Endodermal cell (in vitro differentiated cells): ENCODE results near the gene SAA2. TPM values are rescaled to one million over a fixed set of nuclear protein-coding genes. Genes with fewer than 3 reads are reported as not detected.
"Not testable (repeated sequence)": the region's sequence is repeated elsewhere in the genome, so short reads cannot be mapped to it uniquely, and the experiment has no call there.

ENCODE experiments used
- DNase-seq: peaks from one replicate; pipeline ENCODE4 v3.0.0-alpha.2; 2017
- H3K27ac ChIP-seq: 2 replicates; pipeline ENCODE4 v1.5.1; 2013; ENCODE audit warnings: mild to moderate bottlenecking, low read depth, low read length, moderate library complexity
- H3K27me3 ChIP-seq: 2 replicates; pipeline ENCODE4 v1.6.1; 2013; ENCODE audit warnings: mild to moderate bottlenecking, low read length, moderate library complexity; ENCODE audit not compliant: insufficient read depth, control insufficient read depth, poor library complexity, severe bottlenecking
- H3K36me3 ChIP-seq: 2 replicates; pipeline ENCODE4 v1.7.0; 2013; ENCODE audit warnings: mild to moderate bottlenecking, low read length, moderate library complexity; ENCODE audit not compliant: control insufficient read depth, insufficient read depth
- H3K4me1 ChIP-seq: one replicate; pipeline ENCODE4 v1.7.0; 2013; ENCODE audit warnings: low read length; ENCODE audit not compliant: control insufficient read depth, insufficient read depth
- H3K4me3 ChIP-seq: 2 replicates; pipeline ENCODE4 v1.5.1; 2013; ENCODE audit warnings: mild to moderate bottlenecking, low read length, moderate library complexity
- H3K9ac ChIP-seq: 2 replicates; pipeline ENCODE4 v1.6.1; 2013; ENCODE audit warnings: mild to moderate bottlenecking, low read length, moderate library complexity; ENCODE audit not compliant: poor library complexity, severe bottlenecking; ENCODE audit errors: extremely low read depth
- H3K9me3 ChIP-seq: 2 replicates; pipeline ENCODE4 v1.6.1; 2013; ENCODE audit warnings: mild to moderate bottlenecking, low read length, moderate library complexity; ENCODE audit not compliant: control insufficient read depth
- H3K27ac Mint-ChIP-seq: 2 replicates; pipeline ENCODE4 v1.8.0; 2020; ENCODE audit warnings: mixed read lengths
- H3K27me3 Mint-ChIP-seq: 2 replicates; pipeline ENCODE4 v1.8.0; 2021; ENCODE audit warnings: mild to moderate bottlenecking, mixed read lengths; ENCODE audit not compliant: insufficient read depth
- H3K36me3 Mint-ChIP-seq: 2 replicates; pipeline ENCODE4 v1.8.0; 2020; ENCODE audit warnings: low read depth, mixed read lengths
- H3K4me1 Mint-ChIP-seq: 2 replicates; pipeline ENCODE4 v1.8.0; 2020; ENCODE audit warnings: mixed read lengths
- H3K4me3 Mint-ChIP-seq: 2 replicates; pipeline ENCODE4 v1.8.0; 2020; ENCODE audit warnings: mild to moderate bottlenecking, moderate library complexity, mixed read lengths
- H3K9me3 Mint-ChIP-seq: 2 replicates; pipeline ENCODE4 v1.8.0; 2020; ENCODE audit warnings: mild to moderate bottlenecking, mixed read lengths
- WGBS, 2 experiments: methylation state at CpG; one replicate each; pipeline versions ENCODE4 v1.1.5 to v1.1.7; 2013; ENCODE audit warnings: missing lambda C conversion rate in 2 of 2, mixed read lengths in 1 of 2; ENCODE audit not compliant: insufficient coverage in 1 of 2, insufficient read length in 1 of 2; 5-methylcytosine and 5-hydroxymethylcytosine counted together
- total RNA-seq, 2 donors: library from RNA; stranded (reverse); fragmentation: NEBNext Ultra II Directional in 1 of 2; extraction: Animal tissue kit (Norgen Biotek cat#: 25700) in 1 of 2; gene quantifications; 2 replicates in 1 of 2; 3 replicates in 1 of 2; pipeline ENCODE4 v1.2.1, GENCODE V29; 2021
- TF ChIP-seq, protein P1 (sequence below): fragments of 200-600 bp; sonication (generic); conservative IDR thresholded peaks from 2 replicates; pipeline ENCODE4 v1.5.0; 2021; ENCODE audit warnings: antibody characterized with exemption, mild to moderate bottlenecking

Gene SAA2
- total RNA-seq, 2 donors from 2014 or later = 0.29 to 1.4 TPM

DNA sequence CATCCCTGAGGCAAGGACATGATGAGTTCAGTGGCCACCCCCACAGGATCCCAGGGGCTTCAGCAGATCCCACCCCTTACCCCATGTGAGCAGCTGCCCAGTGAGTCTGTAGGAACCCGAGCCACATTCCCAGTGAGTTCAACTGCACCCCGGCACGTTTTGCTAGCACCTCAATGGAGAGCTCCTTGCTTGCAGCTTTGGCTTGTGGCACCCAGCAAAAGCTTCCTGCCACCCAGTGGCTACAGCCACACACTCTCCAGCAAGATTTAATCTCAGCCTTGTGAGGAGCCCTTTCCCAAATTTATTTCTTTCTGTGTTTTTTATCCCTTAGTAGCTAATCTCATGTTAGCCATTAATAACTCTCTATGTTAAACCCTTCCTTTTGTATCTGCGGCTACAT lies 21.6 kb upstream of the SAA2 start:
- no peak overlapping the region for H3K4me3 ChIP-seq
- peaks cover 30% of the 10 kb centered on the region for H3K4me1 Mint-ChIP-seq
- peaks cover 11% of the 10 kb centered on the region for H3K4me1 ChIP-seq
- H3K36me3 ChIP-seq = no peaks in the 10 kb centered on the region
- H3K27ac ChIP-seq = no peak overlapping the region
- no peaks in the 10 kb centered on the region for H3K27me3 ChIP-seq
- 82 to 100% methylated on average over 1 to 4 of the region's 4 CpGs for WGBS, 2 experiments
- TF ChIP-seq, protein P1, sequence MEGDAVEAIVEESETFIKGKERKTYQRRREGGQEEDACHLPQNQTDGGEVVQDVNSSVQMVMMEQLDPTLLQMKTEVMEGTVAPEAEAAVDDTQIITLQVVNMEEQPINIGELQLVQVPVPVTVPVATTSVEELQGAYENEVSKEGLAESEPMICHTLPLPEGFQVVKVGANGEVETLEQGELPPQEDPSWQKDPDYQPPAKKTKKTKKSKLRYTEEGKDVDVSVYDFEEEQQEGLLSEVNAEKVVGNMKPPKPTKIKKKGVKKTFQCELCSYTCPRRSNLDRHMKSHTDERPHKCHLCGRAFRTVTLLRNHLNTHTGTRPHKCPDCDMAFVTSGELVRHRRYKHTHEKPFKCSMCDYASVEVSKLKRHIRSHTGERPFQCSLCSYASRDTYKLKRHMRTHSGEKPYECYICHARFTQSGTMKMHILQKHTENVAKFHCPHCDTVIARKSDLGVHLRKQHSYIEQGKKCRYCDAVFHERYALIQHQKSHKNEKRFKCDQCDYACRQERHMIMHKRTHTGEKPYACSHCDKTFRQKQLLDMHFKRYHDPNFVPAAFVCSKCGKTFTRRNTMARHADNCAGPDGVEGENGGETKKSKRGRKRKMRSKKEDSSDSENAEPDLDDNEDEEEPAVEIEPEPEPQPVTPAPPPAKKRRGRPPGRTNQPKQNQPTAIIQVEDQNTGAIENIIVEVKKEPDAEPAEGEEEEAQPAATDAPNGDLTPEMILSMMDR = peak; percentile 52
- no peak overlapping the region for H3K9ac ChIP-seq
- peaks cover 12% of the 10 kb centered on the region for H3K27me3 Mint-ChIP-seq
- peaks cover 1% of the 10 kb centered on the region for H3K9me3 Mint-ChIP-seq
- H3K36me3 Mint-ChIP-seq = peaks cover 5% of the 10 kb centered on the region
- no peaks in the 10 kb centered on the region for H3K9me3 ChIP-seq
- no peak overlapping the region for H3K4me3 Mint-ChIP-seq
- no peak overlapping the region for H3K27ac Mint-ChIP-seq
- peak; percentile 61 for DNase-seq

DNA sequence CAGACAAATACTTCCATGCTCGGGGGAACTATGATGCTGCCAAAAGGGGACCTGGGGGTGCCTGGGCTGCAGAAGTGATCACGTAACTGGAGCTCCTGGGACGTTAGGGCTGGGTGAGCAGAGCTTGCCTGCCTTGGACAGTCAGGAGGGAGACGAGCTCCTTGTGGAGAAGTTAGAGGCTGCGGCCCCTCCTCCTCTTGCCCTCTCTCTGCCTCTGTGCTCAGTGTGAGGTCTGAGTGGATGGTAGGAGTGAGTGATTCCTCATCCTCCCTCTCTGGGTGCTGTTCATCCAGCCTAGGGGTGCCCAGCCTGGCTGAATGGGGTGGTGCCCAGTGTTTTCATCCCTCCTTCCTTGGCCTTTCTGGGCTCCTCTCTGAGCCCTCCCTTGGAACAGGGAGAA lies 20.8 kb upstream of the SAA2 start:
- H3K4me3 Mint-ChIP-seq, H3K9me3 Mint-ChIP-seq, H3K36me3 ChIP-seq, H3K9me3 ChIP-seq, H3K4me3 ChIP-seq, H3K36me3 Mint-ChIP-seq, H3K27me3 ChIP-seq, H3K27ac Mint-ChIP-seq, H3K9ac ChIP-seq, H3K27ac ChIP-seq: not testable (repeated sequence)
- H3K4me1 Mint-ChIP-seq = peaks cover 30% of the 10 kb centered on the region
- peak; percentile 59 for DNase-seq
- peaks cover 11% of the 10 kb centered on the region for H3K4me1 ChIP-seq
- 83% methylated on average over 1 of the region's 5 CpGs; no CpG with 5 or more reads in 1 of the 2 experiments for WGBS, 2 experiments
- H3K27me3 Mint-ChIP-seq = peaks cover 16% of the 10 kb centered on the region

DNA sequence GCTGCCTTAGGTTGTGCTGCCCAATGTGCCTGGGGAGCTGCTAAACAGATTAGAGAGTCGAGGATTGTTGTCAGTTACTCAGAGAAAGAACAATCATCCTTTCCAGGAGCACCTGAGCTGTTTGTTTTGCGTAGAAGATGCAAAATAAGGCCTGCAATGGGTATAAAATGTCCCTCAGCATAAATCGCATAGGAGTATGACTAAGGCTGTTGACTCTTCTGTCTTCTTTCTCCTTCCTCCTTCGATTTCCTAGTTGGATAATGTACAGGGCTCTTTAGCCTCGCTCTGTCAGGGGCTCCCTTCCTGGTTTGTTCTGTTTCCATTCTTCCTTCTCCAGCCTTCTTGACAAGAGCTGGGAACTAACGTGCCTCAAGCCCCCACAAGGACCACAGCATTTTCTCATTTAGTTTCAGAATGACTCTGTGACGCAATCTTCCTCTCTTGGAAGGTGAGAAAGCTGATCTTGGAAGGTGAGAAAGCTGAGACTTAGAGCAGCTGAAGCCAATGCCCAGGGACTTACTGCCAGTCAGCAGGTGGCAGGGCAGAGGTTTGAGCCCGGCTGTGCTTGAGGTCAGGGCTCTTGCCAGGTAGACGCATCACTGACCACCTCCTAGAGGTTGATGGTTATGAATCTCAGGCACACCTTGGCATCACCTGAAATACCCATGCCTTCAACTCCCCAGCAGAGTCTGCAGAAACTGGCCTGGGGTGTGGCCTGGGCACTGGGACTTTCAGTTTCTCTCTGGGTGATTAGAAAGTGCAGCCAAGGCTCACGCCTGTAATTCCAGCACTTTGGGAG lies 19.1 kb upstream of the SAA2 start:
- not testable (repeated sequence) for H3K27ac ChIP-seq, H3K27ac Mint-ChIP-seq, H3K4me3 Mint-ChIP-seq, H3K27me3 ChIP-seq, H3K9me3 Mint-ChIP-seq, H3K36me3 Mint-ChIP-seq, H3K4me3 ChIP-seq, H3K36me3 ChIP-seq, H3K9ac ChIP-seq, H3K9me3 ChIP-seq, DNase-seq
- Mint-ChIP-seq H3K27me3 (peaks cover 21% of the 10 kb centered on the region), H3K4me1 (peaks cover 29% of the 10 kb centered on the region)
- H3K4me1 ChIP-seq = peaks cover 11% of the 10 kb centered on the region
- WGBS, 2 experiments = 94% methylated on average over 3 of the region's 10 CpGs; no CpG with 5 or more reads in 1 of the 2 experiments

DNA sequence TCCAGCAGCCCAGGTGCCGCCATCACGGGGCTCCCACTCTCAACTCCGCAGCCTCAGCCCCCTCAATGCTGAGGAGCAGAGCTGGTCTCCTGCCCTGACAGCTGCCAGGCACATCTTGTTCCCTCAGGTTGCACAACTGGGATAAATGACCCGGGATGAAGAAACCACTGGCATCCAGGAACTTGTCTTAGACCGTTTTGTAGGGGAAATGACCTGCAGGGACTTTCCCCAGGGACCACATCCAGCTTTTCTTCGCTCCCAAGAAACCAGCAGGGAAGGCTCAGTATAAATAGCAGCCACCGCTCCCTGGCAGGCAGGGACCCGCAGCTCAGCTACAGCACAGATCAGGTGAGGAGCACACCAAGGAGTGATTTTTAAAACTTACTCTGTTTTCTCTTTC lies 17.5 kb upstream of the SAA2 start, which contains the start of gene SAA1:
Gene SAA1, plus strand, starts transcription at position 316 of the 400 bp plus-strand sequence. CDS start 624 bp downstream, outside the sequence.
- Mint-ChIP-seq H3K27ac (no peak within 1 kb of the TSS), H3K9me3 (no peaks in the 10 kb centered on the region), H3K36me3 (no peaks in the 10 kb centered on the region), H3K4me1 (peaks cover 15% of the 10 kb centered on the region), H3K27me3 (peaks cover 21% of the 10 kb centered on the region), H3K4me3 (no peak within 1 kb of the TSS)
- H3K36me3 ChIP-seq = no peaks in the 10 kb centered on the region
- peaks cover 2% of the 10 kb centered on the region for H3K4me1 ChIP-seq
- no peak within 1 kb of the TSS for H3K27ac ChIP-seq
- no peak for DNase-seq
- no peaks in the 10 kb centered on the region for H3K27me3 ChIP-seq
- no peak within 1 kb of the TSS for H3K4me3 ChIP-seq
- no peak within 1 kb of the TSS for H3K9ac ChIP-seq
- WGBS, 2 experiments = 85 to 90% methylated on average over 3 to 7 of the region's 8 CpGs
- H3K9me3 ChIP-seq = no peaks in the 10 kb centered on the region
- TF ChIP-seq, protein P1 = no peak
